Hepatocyte (in vitro differentiated cells): ENCODE measurements around the gene PDK4. TPM values are rescaled to one million over a fixed set of nuclear protein-coding genes. Genes with fewer than 3 reads are reported as not detected.

Experiments
- DNase-seq: peaks from one replicate; pipeline ENCODE4 v3.0.0-alpha.2; 2016; ENCODE audit warnings: low spot score
- H2AFZ ChIP-seq: fragments of 200-600 bp; sonication (generic); 2 replicates; pipeline ENCODE4 v1.6.0; 2016; ENCODE audit warnings: antibody characterized with exemption, mild to moderate bottlenecking
- H3K27ac ChIP-seq: fragments of 200-600 bp; sonication (generic); 2 replicates; pipeline ENCODE4 v1.5.1; 2016; ENCODE audit warnings: mild to moderate bottlenecking
- H3K27me3 ChIP-seq: fragments of 200-600 bp; sonication (generic); 2 replicates; pipeline ENCODE4 v1.6.1; 2016
- H3K36me3 ChIP-seq: fragments of 200-600 bp; sonication (generic); replicated peaks from 2 replicates; pipeline ENCODE4 v1.5.1; 2016; ENCODE audit warnings: low read depth; ENCODE audit not compliant: insufficient read depth
- H3K4me1 ChIP-seq: fragments of 200-600 bp; sonication (generic); 2 replicates; pipeline ENCODE4 v1.5.1; 2016; ENCODE audit warnings: mild to moderate bottlenecking, moderate library complexity; ENCODE audit not compliant: insufficient read depth
- H3K4me2 ChIP-seq: fragments of 200-600 bp; sonication (generic); 2 replicates; pipeline ENCODE4 v1.6.0; 2016
- H3K4me3 ChIP-seq: fragments of 200-600 bp; sonication (generic); 2 replicates; pipeline ENCODE4 v1.5.1; 2016; ENCODE audit warnings: mild to moderate bottlenecking
- H3K79me2 ChIP-seq: fragments of 200-600 bp; sonication (generic); 2 replicates; pipeline ENCODE4 v1.6.0; 2017; ENCODE audit warnings: mild to moderate bottlenecking
- H3K9me2 ChIP-seq: fragments of 200-600 bp; sonication (generic); replicated peaks from 2 replicates; pipeline ENCODE4 v1.6.0; 2017; ENCODE audit warnings: mild to moderate bottlenecking; ENCODE audit not compliant: insufficient read depth
- H3K9me3 ChIP-seq: fragments of 200-600 bp; sonication (generic); 2 replicates; pipeline ENCODE4 v1.5.1; 2016; ENCODE audit warnings: low read depth, mild to moderate bottlenecking
- H4K20me1 ChIP-seq: fragments of 200-600 bp; sonication (generic); 2 replicates; pipeline ENCODE4 v1.6.0; 2016; ENCODE audit warnings: mild to moderate bottlenecking; ENCODE audit not compliant: insufficient read depth, poor library complexity, severe bottlenecking
- EZH2 ChIP-seq: fragments of 200-600 bp; sonication (generic); IDR thresholded peaks from 2 replicates; pipeline ENCODE4 v1.6.1; 2016; ENCODE audit warnings: antibody characterized with exemption, mild to moderate bottlenecking, borderline replicate concordance
- EZH2phosphoT487 ChIP-seq: fragments of 200-600 bp; sonication (generic); IDR thresholded peaks from one replicate; pipeline ENCODE4 v1.6.1; 2018; ENCODE audit warnings: antibody characterized with exemption, mild to moderate bottlenecking, low read depth, moderate library complexity; ENCODE audit not compliant: unreplicated experiment, severe bottlenecking
- WGBS: methylation state at CpG from one replicate; pipeline ENCODE4 v1.1.6; 2016; ENCODE audit warnings: low lambda C conversion rate; ENCODE audit errors: missing lambda C conversion rate; 5-methylcytosine and 5-hydroxymethylcytosine counted together
- polyA plus RNA-seq: library from polyadenylated mRNA; unstranded; fragments of >200 nt; fragmentation: Nextera tagmentation; extraction: Ambion mirVana; gene quantifications from 2 replicates; pipeline ENCODE4 v1.2.1, GENCODE V29; 2016
- total RNA-seq: library from RNA; depleted of rRNA; stranded (reverse); fragments of >200 nt; gene quantifications from 2 replicates; pipeline ENCODE4 v1.2.3, GENCODE V29; 2014
- TF ChIP-seq, protein P1 (sequence below): fragments of 200-600 bp; sonication (generic); IDR thresholded peaks from 2 replicates; pipeline ENCODE4 v1.5.1; 2016; ENCODE audit warnings: antibody characterized with exemption, mild to moderate bottlenecking; ENCODE audit not compliant: poor library complexity

The PDK4 gene
- total and polyA plus RNA-seq, 2 experiments from 2014 or later, result 26.0 to 34.6 TPM

DNA sequence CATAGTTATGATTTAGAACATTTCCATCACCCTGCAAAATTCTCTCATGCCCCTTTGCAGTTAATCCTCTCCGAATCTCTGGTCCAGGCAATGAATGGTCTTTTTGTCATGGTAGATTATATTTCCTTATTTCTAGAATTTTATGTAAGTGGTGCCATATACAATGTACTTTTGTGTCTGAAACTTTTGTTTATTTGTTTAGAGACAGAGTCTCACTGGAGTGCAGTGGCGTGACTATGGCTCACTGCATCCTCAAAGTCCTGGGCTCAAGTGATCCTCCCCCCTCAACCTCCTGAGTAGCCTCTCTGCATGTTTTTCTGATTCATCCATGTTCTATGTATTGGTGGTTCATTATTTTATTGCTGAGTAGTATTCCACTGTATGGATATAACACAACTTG lies 23.2 kb upstream of the PDK4 start:
- H3K79me2 ChIP-seq, result no peaks in the 10 kb centered on the region
- no peaks in the 10 kb centered on the region for H3K4me1 ChIP-seq
- no peaks in the 10 kb centered on the region for H3K9me3 ChIP-seq
- no peak overlapping the region for H2AFZ ChIP-seq
- no peaks in the 10 kb centered on the region for H3K27me3 ChIP-seq
- no peak for DNase-seq
- 95% methylated on average over 2 of the region's 2 CpGs for WGBS
- no peaks in the 10 kb centered on the region for H3K9me2 ChIP-seq
- no peaks in the 10 kb centered on the region for H3K36me3 ChIP-seq
- no peak overlapping the region for H3K27ac ChIP-seq
- H3K4me2 ChIP-seq, result no peak overlapping the region
- no peak overlapping the region for H3K4me3 ChIP-seq
- no peak for TF ChIP-seq EZH2phosphoT487
- TF ChIP-seq, protein P1, sequence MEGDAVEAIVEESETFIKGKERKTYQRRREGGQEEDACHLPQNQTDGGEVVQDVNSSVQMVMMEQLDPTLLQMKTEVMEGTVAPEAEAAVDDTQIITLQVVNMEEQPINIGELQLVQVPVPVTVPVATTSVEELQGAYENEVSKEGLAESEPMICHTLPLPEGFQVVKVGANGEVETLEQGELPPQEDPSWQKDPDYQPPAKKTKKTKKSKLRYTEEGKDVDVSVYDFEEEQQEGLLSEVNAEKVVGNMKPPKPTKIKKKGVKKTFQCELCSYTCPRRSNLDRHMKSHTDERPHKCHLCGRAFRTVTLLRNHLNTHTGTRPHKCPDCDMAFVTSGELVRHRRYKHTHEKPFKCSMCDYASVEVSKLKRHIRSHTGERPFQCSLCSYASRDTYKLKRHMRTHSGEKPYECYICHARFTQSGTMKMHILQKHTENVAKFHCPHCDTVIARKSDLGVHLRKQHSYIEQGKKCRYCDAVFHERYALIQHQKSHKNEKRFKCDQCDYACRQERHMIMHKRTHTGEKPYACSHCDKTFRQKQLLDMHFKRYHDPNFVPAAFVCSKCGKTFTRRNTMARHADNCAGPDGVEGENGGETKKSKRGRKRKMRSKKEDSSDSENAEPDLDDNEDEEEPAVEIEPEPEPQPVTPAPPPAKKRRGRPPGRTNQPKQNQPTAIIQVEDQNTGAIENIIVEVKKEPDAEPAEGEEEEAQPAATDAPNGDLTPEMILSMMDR, result no peak
- no peak for TF ChIP-seq EZH2
- H4K20me1 ChIP-seq, result no peaks in the 10 kb centered on the region

DNA sequence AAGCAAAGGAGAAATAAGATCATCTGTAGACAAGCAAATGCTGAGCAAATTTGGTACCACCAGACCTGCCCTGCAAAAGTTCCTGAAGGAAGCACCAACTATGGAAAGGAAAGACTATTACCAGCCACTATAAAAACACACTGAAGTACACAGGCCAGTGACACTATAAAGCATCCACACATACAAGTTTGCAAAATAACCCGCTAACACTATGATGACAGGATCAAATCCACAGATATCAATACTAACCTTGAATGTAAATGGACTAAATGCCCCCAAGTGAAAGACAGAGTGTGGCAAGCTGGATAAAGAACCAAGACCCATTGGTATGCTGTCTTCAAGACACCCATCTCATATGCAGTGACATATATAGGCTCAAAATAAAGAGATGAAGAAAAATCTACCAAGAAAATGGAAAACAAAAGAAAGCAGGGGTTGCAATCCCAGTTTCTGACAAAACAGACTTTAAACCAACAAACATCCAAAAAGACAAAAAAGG lies 18.2 kb upstream of the PDK4 start:
- WGBS, result 100% methylated on average over 1 of the region's 1 CpG
- H3K4me3 ChIP-seq, result no peak overlapping the region

DNA sequence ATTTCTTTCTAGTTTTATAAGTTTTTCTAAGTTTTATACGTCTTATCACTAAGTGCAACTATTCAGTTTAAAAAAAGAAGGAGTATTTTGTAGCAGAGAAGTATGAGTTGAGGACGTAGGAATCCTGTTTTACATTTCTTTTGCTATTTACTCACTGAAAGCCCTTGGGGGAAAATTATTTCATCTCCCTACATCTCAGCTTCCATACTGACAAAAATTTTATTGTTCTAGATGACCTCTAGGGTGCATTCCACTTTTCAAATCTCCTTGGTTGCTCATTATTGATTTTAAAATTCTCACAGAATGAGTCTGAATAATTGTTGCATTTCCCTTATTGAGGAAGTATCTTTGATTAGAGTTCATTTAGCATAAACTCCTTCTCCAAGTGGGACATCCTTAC lies 14.9 kb upstream of the PDK4 start:
- no peak overlapping the region for H3K27ac ChIP-seq
- H2AFZ ChIP-seq, result no peak overlapping the region
- H3K4me3 ChIP-seq, result no peak overlapping the region
- no peak for DNase-seq
- 81% methylated on average over 2 of the region's 2 CpGs for WGBS
- H3K4me2 ChIP-seq, result no peak overlapping the region
- no peaks in the 10 kb centered on the region for H3K36me3 ChIP-seq
- H3K9me2 ChIP-seq, result no peaks in the 10 kb centered on the region
- TF ChIP-seq, protein P1, result no peak
- TF ChIP-seq EZH2, result no peak
- TF ChIP-seq EZH2phosphoT487, result no peak
- no peaks in the 10 kb centered on the region for H3K79me2 ChIP-seq
- H3K9me3 ChIP-seq, result no peaks in the 10 kb centered on the region
- no peaks in the 10 kb centered on the region for H3K27me3 ChIP-seq
- no peaks in the 10 kb centered on the region for H4K20me1 ChIP-seq
- peaks cover 30% of the 10 kb centered on the region for H3K4me1 ChIP-seq

More for the DNA sequence above, 18.2 kb upstream of the PDK4 start:
- H3K36me3 ChIP-seq, result no peaks in the 10 kb centered on the region
- peaks cover 8% of the 10 kb centered on the region for H3K4me1 ChIP-seq
- no peaks in the 10 kb centered on the region for H3K9me3 ChIP-seq
- no peaks in the 10 kb centered on the region for H3K27me3 ChIP-seq
- H3K4me2 ChIP-seq, result no peak overlapping the region
- H4K20me1 ChIP-seq, result no peaks in the 10 kb centered on the region
- H3K9me2 ChIP-seq, result no peaks in the 10 kb centered on the region
- H2AFZ ChIP-seq, result no peak overlapping the region
- no peaks in the 10 kb centered on the region for H3K79me2 ChIP-seq
- no peak overlapping the region for H3K27ac ChIP-seq
- no peak for DNase-seq
- TF ChIP-seq EZH2, result no peak
- TF ChIP-seq, protein P1, result no peak
- no peak for TF ChIP-seq EZH2phosphoT487
